Suprapubic skin (tissue), 4 donors: ENCODE results near the gene PPIL4. TPM values are rescaled to one million over a fixed set of nuclear protein-coding genes. Genes with fewer than 3 reads are reported as not detected.
A peak's percentile ranks its signal among the peaks of the same experiment; 100 is the strongest.

ENCODE experiments used
- DNase-seq, 2 donors: peaks; one replicate each; pipeline ENCODE4 v3.0.0-alpha.2; 2019; ENCODE audit warnings: low spot score in 2 of 2
- H3K27ac ChIP-seq: fragments of 200-600 bp; sonication (generic); one replicate; pipeline ENCODE4 v1.5.1; 2019
- H3K27me3 ChIP-seq: fragments of 200-600 bp; sonication (generic); one replicate; pipeline ENCODE4 v1.5.1; 2019
- H3K36me3 ChIP-seq: fragments of 200-600 bp; sonication (generic); one replicate; pipeline ENCODE4 v1.5.1; 2019
- H3K4me1 ChIP-seq: fragments of 200-600 bp; sonication (generic); one replicate; pipeline ENCODE4 v1.5.1; 2019
- H3K4me3 ChIP-seq: fragments of 200-600 bp; sonication (generic); one replicate; pipeline ENCODE4 v1.5.1; 2019; ENCODE audit warnings: mild to moderate bottlenecking
- H3K9me3 ChIP-seq: fragments of 200-600 bp; sonication (generic); one replicate; pipeline ENCODE4 v1.5.1; 2019
- CTCF ChIP-seq, 2 donors: fragments of 200-600 bp in 1 of 2; fragments of 450-650 bp in 1 of 2; sonication (generic) in 1 of 2; IDR thresholded peaks; one replicate each; pipeline ENCODE4 v1.5.1; 2016 to 2019; ENCODE audit warnings: antibody characterized with exemption in 2 of 2, mild to moderate bottlenecking in 1 of 2, moderate library complexity in 1 of 2
- EP300 ChIP-seq: sonication (generic); formaldehyde crosslinking; IDR thresholded peaks from one replicate; pipeline ENCODE4 v1.6.1; 2017; ENCODE audit warnings: antibody characterized with exemption
- POLR2A ChIP-seq, 2 donors: fragments of 450-650 bp; IDR thresholded peaks; one replicate each; pipeline ENCODE4 v1.6.1; 2017; ENCODE audit warnings: antibody characterized with exemption in 2 of 2, mild to moderate bottlenecking in 2 of 2, moderate library complexity in 2 of 2
- POLR2AphosphoS5 ChIP-seq, 3 donors: sonication (generic); formaldehyde crosslinking; IDR thresholded peaks; one replicate each; pipeline ENCODE4 v1.6.1; 2017; ENCODE audit warnings: antibody characterized with exemption in 3 of 3
- WGBS: methylation state at CpG from one replicate; pipeline ENCODE4 v1.1.5; 2018; 5-methylcytosine and 5-hydroxymethylcytosine counted together
- total RNA-seq, 4 donors: library from RNA; depleted of rRNA; stranded (reverse); fragments of >200 nt; gene quantifications; one replicate each; pipeline ENCODE4 v1.1.0, GENCODE V29; 2016

The PPIL4 gene
- total RNA-seq, 4 donors from 2014 or later, result 15.6 to 39.9 (median 19.0) TPM

GRCh38 chr6:149483849-149484655 is 61.8 kb downstream of the PPIL4 start:
- DNase-seq, result no peak
- TF ChIP-seq EP300, result no peak
- TF ChIP-seq CTCF (IDR thresholded peaks at IDR 0.05), result no peak
- TF ChIP-seq POLR2A (IDR thresholded peaks at IDR 0.05), result no peak
- no peak for TF ChIP-seq POLR2AphosphoS5 (IDR thresholded peaks at IDR 0.05)
- no peaks in the 10 kb centered on the region for H3K36me3 ChIP-seq
- H3K9me3 ChIP-seq, result no peaks in the 10 kb centered on the region
- 85% methylated on average over 11 of the region's 11 CpGs for WGBS
- peak overlapping the region; percentile 26 for H3K4me3 ChIP-seq
- no peaks in the 10 kb centered on the region for H3K27me3 ChIP-seq
- H3K4me1 ChIP-seq, result peaks cover 24% of the 10 kb centered on the region
- H3K27ac ChIP-seq, result peak overlapping the region; percentile 33

- H3K36me3 ChIP-seq, result no peaks in the 10 kb centered on the region
- H3K4me1 ChIP-seq, result peaks cover 24% of the 10 kb centered on the region
- no peak for DNase-seq
- peak overlapping the region; percentile 33 for H3K27ac ChIP-seq
- WGBS, result 83% methylated on average over 3 of the region's 3 CpGs
- H3K4me3 ChIP-seq, result no peak overlapping the region
- no peaks in the 10 kb centered on the region for H3K27me3 ChIP-seq
- no peaks in the 10 kb centered on the region for H3K9me3 ChIP-seq
- TF ChIP-seq POLR2AphosphoS5 (IDR thresholded peaks at IDR 0.05), result no peak
- TF ChIP-seq CTCF (IDR thresholded peaks at IDR 0.05), result no peak
- TF ChIP-seq POLR2A (IDR thresholded peaks at IDR 0.05), result no peak
- TF ChIP-seq EP300, result no peak
Observed at GRCh38 chr6:149483334-149483725, 62.5 kb downstream of the PPIL4 start.

- Histone ChIP-seq H3K4me3 (peak overlapping the region; percentile 33), H3K27ac (peak overlapping the region; percentile 73), H3K4me1 (peaks cover 24% of the 10 kb centered on the region), H3K27me3 (no peaks in the 10 kb centered on the region), H3K36me3 (no peaks in the 10 kb centered on the region), H3K9me3 (no peaks in the 10 kb centered on the region)
- DNase-seq, result no peak
- TF ChIP-seq POLR2A (IDR thresholded peaks at IDR 0.05) (no peak), CTCF (IDR thresholded peaks at IDR 0.05) (no peak), EP300 (no peak), POLR2AphosphoS5 (IDR thresholded peaks at IDR 0.05) (no peak)
- WGBS, result 70% methylated on average over 14 of the region's 14 CpGs
Observed at GRCh38 chr6:149482545-149483333, 63.1 kb downstream of the PPIL4 start.

GRCh38 chr6:149480502-149481280 is 65.2 kb downstream of the PPIL4 start:
- H3K27ac ChIP-seq, result no peak overlapping the region
- peaks cover 23% of the 10 kb centered on the region for H3K4me1 ChIP-seq
- no peak overlapping the region for H3K4me3 ChIP-seq
- H3K27me3 ChIP-seq, result no peaks in the 10 kb centered on the region
- 83% methylated on average over 18 of the region's 18 CpGs for WGBS
- no peak for DNase-seq
- TF ChIP-seq POLR2A (IDR thresholded peaks at IDR 0.05) (no peak), EP300 (no peak), CTCF (IDR thresholded peaks at IDR 0.05) (no peak), POLR2AphosphoS5 (IDR thresholded peaks at IDR 0.05) (no peak)
- H3K36me3 ChIP-seq, result no peaks in the 10 kb centered on the region
- H3K9me3 ChIP-seq, result no peaks in the 10 kb centered on the region
